Mesothelial cell of epicardium (in vitro differentiated cells): ENCODE results near the gene ELMO1. TPM values are rescaled to one million over a fixed set of nuclear protein-coding genes. Genes with fewer than 3 reads are reported as not detected.

ENCODE experiments used
- DNase-seq, 2 experiments: peaks; one replicate each; pipeline ENCODE4 v3.0.0; 2021; ENCODE audit warnings: low spot score in 2 of 2; ENCODE audit not compliant: unreplicated experiment in 2 of 2
- H3K27ac Mint-ChIP-seq: 2 replicates; pipeline ENCODE4 v1.8.0; 2021; ENCODE audit warnings: mixed read lengths
- H3K27me3 Mint-ChIP-seq: 2 replicates; pipeline ENCODE4 v1.8.0; 2021; ENCODE audit warnings: low read depth, mixed read lengths
- H3K36me3 Mint-ChIP-seq: 2 replicates; pipeline ENCODE4 v1.8.0; 2021; ENCODE audit warnings: mixed read lengths
- H3K4me1 Mint-ChIP-seq: 2 replicates; pipeline ENCODE4 v1.8.0; 2021; ENCODE audit warnings: mixed read lengths
- H3K4me3 Mint-ChIP-seq: 2 replicates; pipeline ENCODE4 v1.8.0; 2021; ENCODE audit warnings: mild to moderate bottlenecking, moderate library complexity, mixed read lengths
- H3K9me3 Mint-ChIP-seq: 2 replicates; pipeline ENCODE4 v1.8.0; 2021; ENCODE audit warnings: mixed read lengths
- total RNA-seq: library from RNA; stranded (reverse); gene quantifications from 3 replicates; pipeline ENCODE4 v1.2.1, GENCODE V29; 2021
- TF ChIP-seq, protein P1 (sequence below): fragments of 200-600 bp; sonication (generic); IDR thresholded peaks from one replicate; pipeline ENCODE4 v1.5.0; 2021; ENCODE audit warnings: antibody characterized with exemption; ENCODE audit not compliant: unreplicated experiment

Gene ELMO1
- total RNA-seq, 1 donor from 2014 or later = 9.6 TPM

DNA sequence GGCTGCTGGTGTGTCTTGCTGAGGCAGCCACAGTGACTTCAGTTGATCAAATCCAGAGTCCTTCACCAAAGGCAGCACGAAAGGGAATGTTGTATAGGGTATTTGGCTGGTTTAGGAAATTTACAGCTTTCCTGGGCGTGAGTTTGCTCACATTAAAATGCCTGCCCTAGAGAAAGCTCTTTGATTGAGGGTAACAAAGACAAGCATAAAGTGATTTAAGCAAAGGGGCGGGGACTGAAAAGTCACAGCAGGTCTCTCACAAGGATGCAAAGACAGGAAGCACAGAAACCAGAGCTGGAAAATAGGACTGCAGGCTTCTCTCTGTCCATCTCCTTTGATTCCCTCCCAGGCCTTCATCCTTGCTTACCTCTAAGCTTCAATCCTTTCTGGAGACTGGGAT is 139.2 kb downstream of the ELMO1 start:
- H3K4me3 Mint-ChIP-seq = no peak overlapping the region
- H3K9me3 Mint-ChIP-seq = no peaks in the 10 kb centered on the region
- TF ChIP-seq, protein P1, sequence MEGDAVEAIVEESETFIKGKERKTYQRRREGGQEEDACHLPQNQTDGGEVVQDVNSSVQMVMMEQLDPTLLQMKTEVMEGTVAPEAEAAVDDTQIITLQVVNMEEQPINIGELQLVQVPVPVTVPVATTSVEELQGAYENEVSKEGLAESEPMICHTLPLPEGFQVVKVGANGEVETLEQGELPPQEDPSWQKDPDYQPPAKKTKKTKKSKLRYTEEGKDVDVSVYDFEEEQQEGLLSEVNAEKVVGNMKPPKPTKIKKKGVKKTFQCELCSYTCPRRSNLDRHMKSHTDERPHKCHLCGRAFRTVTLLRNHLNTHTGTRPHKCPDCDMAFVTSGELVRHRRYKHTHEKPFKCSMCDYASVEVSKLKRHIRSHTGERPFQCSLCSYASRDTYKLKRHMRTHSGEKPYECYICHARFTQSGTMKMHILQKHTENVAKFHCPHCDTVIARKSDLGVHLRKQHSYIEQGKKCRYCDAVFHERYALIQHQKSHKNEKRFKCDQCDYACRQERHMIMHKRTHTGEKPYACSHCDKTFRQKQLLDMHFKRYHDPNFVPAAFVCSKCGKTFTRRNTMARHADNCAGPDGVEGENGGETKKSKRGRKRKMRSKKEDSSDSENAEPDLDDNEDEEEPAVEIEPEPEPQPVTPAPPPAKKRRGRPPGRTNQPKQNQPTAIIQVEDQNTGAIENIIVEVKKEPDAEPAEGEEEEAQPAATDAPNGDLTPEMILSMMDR = no peak
- no peak overlapping the region for H3K27ac Mint-ChIP-seq
- no peaks in the 10 kb centered on the region for H3K36me3 Mint-ChIP-seq
- H3K27me3 Mint-ChIP-seq = no peaks in the 10 kb centered on the region
- DNase-seq = no peak
- peaks cover 3% of the 10 kb centered on the region for H3K4me1 Mint-ChIP-seq

DNA sequence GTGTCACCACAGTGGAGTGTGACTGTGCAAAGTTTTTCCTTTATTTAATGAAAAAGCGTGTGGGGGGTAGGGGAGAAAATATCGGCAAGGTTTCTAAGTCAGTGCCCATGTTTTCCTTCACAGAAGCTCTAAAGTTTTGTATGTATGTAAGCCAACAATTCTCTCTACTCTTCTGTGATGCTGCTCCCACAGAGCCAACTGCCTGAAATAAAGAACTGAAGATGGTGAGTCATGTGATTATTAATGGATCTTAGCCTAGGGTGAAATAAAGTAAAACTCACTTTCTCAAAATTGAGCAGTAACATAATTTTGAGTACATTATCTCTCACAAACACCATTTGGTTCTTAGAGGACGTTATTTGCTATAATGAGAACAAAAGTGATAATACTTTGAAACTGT is 143.7 kb downstream of the ELMO1 start:
- Mint-ChIP-seq H3K9me3 (peaks cover 3% of the 10 kb centered on the region), H3K27me3 (peaks cover 2% of the 10 kb centered on the region), H3K27ac (no peak overlapping the region), H3K4me1 (peaks cover 3% of the 10 kb centered on the region), H3K4me3 (no peak overlapping the region), H3K36me3 (no peaks in the 10 kb centered on the region)
- DNase-seq = no peak
- TF ChIP-seq, protein P1 = no peak

DNA sequence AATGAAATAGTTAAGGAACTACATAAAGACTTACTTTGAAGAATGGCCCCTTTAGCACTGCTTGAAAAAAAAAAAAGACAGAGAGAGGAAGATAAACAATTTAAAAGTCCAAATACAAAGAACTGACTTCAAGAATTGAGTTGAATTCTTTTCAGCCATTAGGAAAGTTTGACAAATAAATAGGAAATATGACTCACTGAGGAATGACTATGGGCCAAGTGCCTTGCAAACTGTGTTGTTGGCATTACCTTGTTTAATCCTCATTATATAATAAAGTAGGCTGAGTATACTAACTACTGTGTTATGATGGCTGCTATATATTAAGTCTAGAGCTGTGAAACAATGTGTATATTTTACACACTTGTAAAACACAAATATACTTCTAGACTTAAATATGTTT is 151.1 kb downstream of the ELMO1 start:
- Mint-ChIP-seq H3K9me3 (peaks cover 7% of the 10 kb centered on the region), H3K4me3 (no peak overlapping the region), H3K27ac (no peak overlapping the region), H3K36me3 (peaks cover 2% of the 10 kb centered on the region), H3K27me3 (no peaks in the 10 kb centered on the region), H3K4me1 (peaks cover 12% of the 10 kb centered on the region)
- TF ChIP-seq, protein P1 = no peak
- no peak for DNase-seq

DNA sequence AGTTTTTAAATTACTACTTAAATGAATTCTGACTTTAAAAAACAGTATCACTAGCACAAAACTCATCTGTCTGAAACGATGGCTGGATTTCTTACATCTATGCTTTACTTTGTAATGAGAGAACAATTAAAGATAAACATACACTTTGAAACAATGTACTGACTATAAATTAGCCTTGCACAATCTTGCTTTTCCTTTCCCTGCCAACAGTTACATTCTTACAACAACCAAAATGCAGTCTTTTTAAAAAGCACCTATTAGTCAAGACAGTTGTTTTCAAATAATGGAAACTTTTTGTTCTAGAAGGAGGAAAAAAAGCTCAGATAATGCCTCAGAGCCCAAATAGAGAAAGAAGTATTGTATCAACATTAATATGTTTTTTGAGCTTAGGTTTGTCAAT is 153.3 kb downstream of the ELMO1 start:
- no peaks in the 10 kb centered on the region for H3K27me3 Mint-ChIP-seq
- DNase-seq = no peak
- peaks cover 12% of the 10 kb centered on the region for H3K4me1 Mint-ChIP-seq
- H3K36me3 Mint-ChIP-seq = peaks cover 2% of the 10 kb centered on the region
- no peak overlapping the region for H3K4me3 Mint-ChIP-seq
- peaks cover 4% of the 10 kb centered on the region for H3K9me3 Mint-ChIP-seq
- TF ChIP-seq, protein P1 = no peak
- H3K27ac Mint-ChIP-seq = no peak overlapping the region

DNA sequence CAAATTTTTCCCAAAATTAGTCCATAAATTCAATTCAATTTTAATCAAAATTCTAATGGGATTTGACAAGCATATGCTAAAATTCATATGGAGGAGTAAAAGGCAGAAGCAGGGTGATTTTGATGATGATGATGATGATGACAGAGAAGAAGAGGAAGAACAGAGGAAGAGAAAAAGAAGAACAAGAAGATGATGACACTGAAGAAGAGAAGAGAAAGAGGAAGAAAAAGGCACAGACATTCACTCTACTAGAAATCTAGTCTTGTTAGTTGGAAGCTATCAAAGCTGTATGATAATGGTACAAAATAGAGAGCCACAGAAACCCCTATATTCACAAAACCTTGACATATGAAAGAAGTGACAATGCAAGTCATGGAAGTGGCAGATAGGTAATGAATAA is 157.9 kb downstream of the ELMO1 start:
- peaks cover 38% of the 10 kb centered on the region for H3K4me1 Mint-ChIP-seq
- DNase-seq = no peak
- no peak overlapping the region for H3K27ac Mint-ChIP-seq
- H3K4me3 Mint-ChIP-seq = no peak overlapping the region
- TF ChIP-seq, protein P1 = no peak
- no peaks in the 10 kb centered on the region for H3K36me3 Mint-ChIP-seq
- H3K27me3 Mint-ChIP-seq = no peaks in the 10 kb centered on the region
- H3K9me3 Mint-ChIP-seq = no peaks in the 10 kb centered on the region

DNA sequence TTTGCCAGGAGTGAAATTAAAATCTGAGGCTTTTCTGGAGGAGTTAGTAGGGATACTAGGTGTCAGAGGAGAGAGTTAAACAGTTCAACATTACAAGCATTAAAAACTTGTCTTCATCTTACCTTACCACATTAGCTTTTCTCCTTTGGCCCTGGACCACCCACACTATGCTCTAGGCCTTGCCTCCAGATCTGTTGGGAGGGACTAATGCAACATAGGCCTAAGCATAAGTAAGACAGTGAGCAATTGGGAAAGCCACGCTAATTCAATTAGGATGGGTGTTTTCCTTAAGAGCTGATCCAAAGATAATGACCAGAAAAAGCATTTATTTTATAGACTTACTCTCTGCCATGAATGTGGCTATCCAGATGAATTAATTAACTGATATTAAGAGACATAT is 158.9 kb downstream of the ELMO1 start:
- no peak for DNase-seq
- TF ChIP-seq, protein P1 = no peak
- H3K36me3 Mint-ChIP-seq = no peaks in the 10 kb centered on the region
- no peak overlapping the region for H3K4me3 Mint-ChIP-seq
- H3K27me3 Mint-ChIP-seq = no peaks in the 10 kb centered on the region
- no peak overlapping the region for H3K27ac Mint-ChIP-seq
- H3K9me3 Mint-ChIP-seq = no peaks in the 10 kb centered on the region
- peaks cover 43% of the 10 kb centered on the region for H3K4me1 Mint-ChIP-seq
